HCT116 (cell line): ENCODE measurements around the gene EGFR. TPM values are rescaled to one million over a fixed set of nuclear protein-coding genes. Genes with fewer than 3 reads are reported as not detected.

Experiments
- ATAC-seq: fragments of 200-7000 bp; cut with Tn5 transposase; 2 replicates; pipeline ENCODE4 v1.9.1; 2020; ENCODE audit warnings: mild to moderate bottlenecking, moderate library complexity
- BruUV-seq: library from RNA; stranded (reverse); fragments of 400-500 nt; replicated peaks from 2 replicates; lab custom pipeline; 2021; lab: Mats Ljungman, UMichigan
- CTCF ChIA-PET: fragments of 300-600 bp; sonication (Branson Sonifier 250); formaldehyde crosslinking; loops from one replicate; lab custom pipeline; 2021; ENCODE audit warnings: antibody characterized with exemption; lab: Charles Lee
- POLR2A ChIA-PET: fragments of 300-600, 350-600 bp; sonication (Branson Sonifier 250); formaldehyde crosslinking; loops from one replicate; lab custom pipeline; 2021; ENCODE audit warnings: antibody characterized with exemption; lab: Charles Lee
- RAD21 ChIA-PET, 2 experiments: fragments of 300-600 bp; sonication (Branson Sonifier 250); formaldehyde crosslinking; loops; one replicate each; lab custom pipeline; 2023; ENCODE audit warnings: low total read pairs in 2 of 2; ENCODE audit not compliant: uncharacterized antibody in 2 of 2, unreplicated experiment in 2 of 2, low non-redundant PET in 1 of 2; lab: Charles Lee
- DNase-seq: peaks from one replicate; pipeline ENCODE4 v3.0.0-alpha.2; 2010; ENCODE audit warnings: low read depth, low spot score
- H2AFZ ChIP-seq: fragments of 200-600 bp; shearing (Covaris generic), sonication (generic); 2 replicates; pipeline ENCODE4 v1.6.1; 2017; ENCODE audit warnings: low read depth, mixed run types, mixed read lengths, antibody characterized with exemption, low read length; ENCODE audit not compliant: poor library complexity, severe bottlenecking
- H3K27ac ChIP-seq: 2 replicates; pipeline ENCODE4 v1.5.1; 2012; ENCODE audit warnings: low read depth, low read length
- H3K27me3 ChIP-seq: fragments of 200-600 bp; sonication (generic); 2 replicates; pipeline ENCODE4 v1.6.1; 2016; ENCODE audit warnings: mixed run types, low read length, mixed read lengths; ENCODE audit not compliant: insufficient read depth
- H3K36me3 ChIP-seq, 2 experiments: fragments of 200-500 bp in 1 of 2; fragments of 200-600 bp in 1 of 2; sonication (Bioruptor generic) in 1 of 2; sonication (generic) in 1 of 2; 2 replicates each; pipeline versions ENCODE4 v1.5.1 to v1.6.1; 2014 to 2016; ENCODE audit warnings: low read length in 2 of 2, inconsistent platforms in 1 of 2, mixed read lengths in 1 of 2, mixed run types in 1 of 2; ENCODE audit not compliant: insufficient read depth in 2 of 2, control insufficient read depth in 1 of 2
- H3K4me1 ChIP-seq, 2 experiments: fragments of 200-600 bp in 1 of 2; sonication (generic) in 1 of 2; 2 replicates each; pipeline versions ENCODE4 v1.5.1 to v1.6.1; 2012 to 2017; ENCODE audit warnings: low read length in 2 of 2, inconsistent platforms in 1 of 2, mild to moderate bottlenecking in 1 of 2, mixed read lengths in 1 of 2, mixed run types in 1 of 2, moderate library complexity in 1 of 2; ENCODE audit not compliant: insufficient read depth in 2 of 2, control insufficient read depth in 1 of 2
- H3K4me2 ChIP-seq: fragments of 200-600 bp; sonication (generic); 2 replicates; pipeline ENCODE4 v1.6.1; 2017; ENCODE audit warnings: mixed run types, low read length, mixed read lengths
- H3K4me3 ChIP-seq, 2 experiments: fragments of 200-600 bp in 1 of 2; sonication (generic) in 1 of 2; replicated peaks in 1 of 2; 2 replicates each; pipeline ENCODE4 v1.5.1; 2011 to 2016; ENCODE audit warnings: low read length in 2 of 2, control low read depth in 1 of 2, low read depth in 1 of 2, mild to moderate bottlenecking in 1 of 2, mixed read lengths in 1 of 2, mixed run types in 1 of 2
- H3K79me2 ChIP-seq: fragments of 200-600 bp; sonication (generic); 2 replicates; pipeline ENCODE4 v1.6.1; 2017; ENCODE audit warnings: mild to moderate bottlenecking, mixed run types, low read length, moderate library complexity, mixed read lengths; ENCODE audit not compliant: insufficient read depth
- H3K9ac ChIP-seq: fragments of 200-600 bp; sonication (generic); 2 replicates; pipeline ENCODE4 v1.6.1; 2016; ENCODE audit warnings: low read length, mixed read lengths
- H3K9me2 ChIP-seq: fragments of 200-600 bp; sonication (generic), shearing (Covaris generic); 2 replicates; pipeline ENCODE4 v1.6.1; 2017; ENCODE audit warnings: mixed run types, mild to moderate bottlenecking, moderate library complexity; ENCODE audit not compliant: insufficient read depth
- H3K9me3 ChIP-seq, 2 experiments: fragments of 200-500 bp in 1 of 2; fragments of 200-600 bp in 1 of 2; sonication (Bioruptor generic) in 1 of 2; sonication (generic) in 1 of 2; 2 replicates each; pipeline ENCODE4 v1.6.1; 2014 to 2017; ENCODE audit warnings: low read length in 2 of 2, mixed read lengths in 2 of 2, inconsistent platforms in 1 of 2, low read depth in 1 of 2, mild to moderate bottlenecking in 1 of 2, mixed run types in 1 of 2, moderate library complexity in 1 of 2; ENCODE audit not compliant: control insufficient read depth in 1 of 2, insufficient read depth in 1 of 2
- H4K20me1 ChIP-seq: fragments of 200-600 bp; sonication (generic), shearing (Covaris generic); 2 replicates; pipeline ENCODE4 v1.6.1; 2017; ENCODE audit warnings: mixed run types, mild to moderate bottlenecking, moderate library complexity; ENCODE audit not compliant: insufficient read depth
- CBX3 ChIP-seq: IDR thresholded peaks from 2 replicates; pipeline ENCODE4 v1.6.1; 2012; ENCODE audit warnings: low read depth
- CEBPB ChIP-seq: IDR thresholded peaks from 2 replicates; pipeline ENCODE4 v1.6.1; 2012; ENCODE audit warnings: low read depth
- CTCF ChIP-seq, 3 experiments: fragments of 200-600 bp in 1 of 3; sonication (generic) in 1 of 3; IDR thresholded peaks in 2 of 3; conservative IDR thresholded peaks in 1 of 3; 2 replicates each; pipeline ENCODE4 v1.5.1; 2012 to 2017; ENCODE audit warnings: low read depth in 2 of 3, low read length in 2 of 3, antibody characterized with exemption in 1 of 3, borderline replicate concordance in 1 of 3, control low read depth in 1 of 3, mild to moderate bottlenecking in 1 of 3, mixed read lengths in 1 of 3, mixed run types in 1 of 3, moderate library complexity in 1 of 3; ENCODE audit not compliant: insufficient read depth in 1 of 3
- EZH2phosphoT487 ChIP-seq: fragments of 200-600 bp; IDR thresholded peaks from 2 replicates; pipeline ENCODE4 v1.6.1; 2018; ENCODE audit warnings: antibody characterized with exemption, borderline replicate concordance
- FOSL1 ChIP-seq: IDR thresholded peaks from 2 replicates; pipeline ENCODE4 v1.6.1; 2012; ENCODE audit warnings: low read depth
- MAX ChIP-seq: IDR thresholded peaks from 2 replicates; pipeline ENCODE4 v1.6.1; 2012
- SIN3A ChIP-seq: IDR thresholded peaks from 2 replicates; pipeline ENCODE4 v1.6.1; 2012; ENCODE audit warnings: low read depth
- SRF ChIP-seq: IDR thresholded peaks from 2 replicates; pipeline ENCODE4 v1.6.1; 2012; ENCODE audit warnings: low read depth
- ZBTB33 ChIP-seq: IDR thresholded peaks from 2 replicates; pipeline ENCODE4 v1.6.1; 2011; ENCODE audit warnings: mild to moderate bottlenecking, low read length, moderate library complexity; ENCODE audit not compliant: insufficient replicate concordance; ENCODE audit errors: extremely low read depth
- ZFX ChIP-seq: fragments of 450-650 bp; IDR thresholded peaks from 2 replicates; pipeline ENCODE4 v1.6.1; 2017
- intact Hi-C: fragments of 100-400 bp; cut with micrococcal nuclease; formaldehyde crosslinking; loops from 2 replicates; pipeline ENCODE4 v1.10.0; 2022
- total RNA-seq: library from RNA; stranded (reverse); gene quantifications from one replicate; pipeline ENCODE4 v1.2.1, GENCODE V29; 2021; ENCODE audit not compliant: unreplicated experiment

The EGFR gene
- total RNA-seq, 1 experiment from 2014 or later = 71.5 TPM

- Histone ChIP-seq H3K9me2 (no peaks in the 10 kb centered on the region), H3K79me2 (peaks cover 69% of the 10 kb centered on the region), H3K27ac (no peak overlapping the region), H3K36me3 (no peaks in the 10 kb centered on the region), H2AFZ (no peak overlapping the region), H4K20me1 (peaks cover 4% of the 10 kb centered on the region; the same call in 1 of the 2 replicates), H3K4me3 (no peak overlapping the region), H3K9me3 (no peaks in the 10 kb centered on the region), H3K9ac (no peak overlapping the region), H3K4me1 (peaks cover 2 to 12% of the 10 kb centered on the region in 2 experiments; a peak in 2 of 4 replicates), H3K27me3 (no peaks in the 10 kb centered on the region), H3K4me2 (no peak overlapping the region)
- RAD21 ChIA-PET = no interaction called here
- POLR2A ChIA-PET = no interaction called here
- CTCF ChIA-PET = no interaction called here
- TF ChIP-seq CBX3 (no peak), SRF (no peak), ZBTB33 (no peak), CTCF (IDR thresholded peaks at IDR 0.05 in 2 of 3, conservative IDR thresholded peaks at IDR 0.05 in 1 of 3; ENCODE audit: borderline replicate concordance in 1 of 3, insufficient read depth in 1 of 3, low read depth in 2 of 3, low read length in 2 of 3) (no peak), SIN3A (no peak), CEBPB (no peak), FOSL1 (no peak), MAX (no peak), EZH2phosphoT487 (no peak), ZFX (no peak)
- DNase-seq (no peak), ATAC-seq (no peak)
- no TSS peak for BruUV-seq
- intact Hi-C loops = loop anchor here (1.0 kb wide), 1 partner anchor 9 kb away; no protein-coding TSS in a partner anchor
Observed at GRCh38 chr7:55096323-55096722, 77.5 kb downstream of the EGFR start.
